Spinal cord (tissue), 10 donors: ENCODE measurements around the gene FOXL3. TPM values are rescaled to one million over a fixed set of nuclear protein-coding genes. Genes with fewer than 3 reads are reported as not detected.
"Not testable (repeated sequence)": the region's sequence is repeated elsewhere in the genome, so short reads cannot be mapped to it uniquely, and the experiment has no call there.

ENCODE experiments used
- DNase-seq, 6 donors: peaks; one replicate each; pipeline versions ENCODE4 v3.0.0 to v3.0.0-alpha.2; 2013 to 2015; ENCODE audit warnings: low spot score in 6 of 6, low read depth in 4 of 6
- H3K27ac ChIP-seq: one replicate; pipeline ENCODE4 v1.5.1; 2013; ENCODE audit warnings: low read depth, low read length, control low read depth
- H3K27me3 ChIP-seq: one replicate; pipeline ENCODE4 v1.6.1; 2013; ENCODE audit warnings: low read length; ENCODE audit not compliant: control insufficient read depth, insufficient read depth
- H3K36me3 ChIP-seq: one replicate; pipeline ENCODE4 v1.6.1; 2013; ENCODE audit warnings: low read length; ENCODE audit not compliant: control insufficient read depth, insufficient read depth
- H3K4me1 ChIP-seq: one replicate; pipeline ENCODE4 v1.6.1; 2013; ENCODE audit warnings: low read length; ENCODE audit not compliant: control insufficient read depth, insufficient read depth
- H3K4me3 ChIP-seq: one replicate; pipeline ENCODE4 v1.5.1; 2013; ENCODE audit warnings: low read depth, low read length, control low read depth
- H3K9me3 ChIP-seq: one replicate; pipeline ENCODE4 v1.6.1; 2013; ENCODE audit warnings: low read length; ENCODE audit not compliant: control insufficient read depth, insufficient read depth
- WGBS: methylation state at CpG from one replicate; pipeline ENCODE4 v1.1.5; 2013; ENCODE audit warnings: missing lambda C conversion rate; ENCODE audit not compliant: insufficient coverage; 5-methylcytosine and 5-hydroxymethylcytosine counted together
- polyA plus RNA-seq, 2 donors: library from polyadenylated mRNA; unstranded; fragments of 120-200 nt; gene quantifications; one replicate each; pipeline ENCODE4 v1.2.1, GENCODE V29; 2013; ENCODE audit not compliant: insufficient read length in 2 of 2
- total RNA-seq, 2 donors: library from RNA; depleted of rRNA in 1 of 2; stranded (reverse); fragments of 120-200 nt in 1 of 2; fragments of >200 nt in 1 of 2; gene quantifications; one replicate each; pipeline versions ENCODE4 v1.2.3 to v1.2.4, GENCODE V29; 2013 to 2014
- donor health status: healthy.

The FOXL3 gene
- total and polyA plus RNA-seq, 4 donors: 0.33 TPM; not detected in 3

DNA sequence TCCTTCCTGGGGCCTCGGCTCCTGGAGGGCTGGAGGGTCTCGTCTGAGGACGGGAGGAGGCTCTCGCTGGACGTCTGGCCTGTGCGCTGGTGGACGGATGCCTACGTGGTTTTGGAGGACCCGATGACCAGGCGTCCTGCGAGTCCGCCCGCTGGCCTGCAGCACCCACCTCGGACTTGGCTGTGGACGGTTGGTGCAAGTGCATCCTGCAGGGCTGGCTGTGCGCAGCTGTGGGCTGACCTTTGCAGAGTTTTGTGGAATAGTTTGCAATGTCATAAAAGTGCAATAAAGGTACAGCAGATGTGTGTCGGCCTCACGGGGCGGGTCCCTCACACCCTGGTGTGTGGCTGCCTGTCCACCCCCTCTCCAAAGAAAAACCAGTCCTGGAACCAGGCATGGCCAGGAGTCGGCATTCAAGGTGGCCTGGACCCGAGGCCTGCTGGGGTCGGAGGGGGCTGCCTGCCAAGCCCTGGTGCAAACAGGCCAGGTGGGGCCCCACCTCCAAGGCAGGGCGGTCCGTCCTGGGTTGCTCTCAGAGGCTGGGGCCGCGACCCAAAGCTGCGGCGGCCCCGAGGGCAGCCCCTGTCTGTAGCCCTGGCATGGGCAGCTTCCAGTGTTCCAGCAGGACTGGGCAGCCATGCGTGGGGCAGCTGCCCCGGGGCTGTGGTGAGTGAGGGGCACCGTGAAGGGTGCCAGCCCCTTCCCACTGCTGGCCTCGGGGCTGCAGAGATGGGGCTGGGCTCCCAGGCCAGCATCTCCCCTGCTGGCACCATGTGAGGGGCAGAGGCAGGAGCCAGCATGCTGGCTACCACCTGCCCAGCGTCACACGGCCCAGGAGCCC lies 29.3 kb upstream of the FOXL3 start:
- no peaks in the 10 kb centered on the region for H3K27me3 ChIP-seq
- no peak for DNase-seq
- H3K4me3 ChIP-seq: no peak overlapping the region
- H3K27ac ChIP-seq: no peak overlapping the region
- peaks cover 72% of the 10 kb centered on the region for H3K36me3 ChIP-seq
- peaks cover 3% of the 10 kb centered on the region for H3K9me3 ChIP-seq
- H3K4me1 ChIP-seq: no peaks in the 10 kb centered on the region
- WGBS: 95% methylated on average over 31 of the region's 35 CpGs

DNA sequence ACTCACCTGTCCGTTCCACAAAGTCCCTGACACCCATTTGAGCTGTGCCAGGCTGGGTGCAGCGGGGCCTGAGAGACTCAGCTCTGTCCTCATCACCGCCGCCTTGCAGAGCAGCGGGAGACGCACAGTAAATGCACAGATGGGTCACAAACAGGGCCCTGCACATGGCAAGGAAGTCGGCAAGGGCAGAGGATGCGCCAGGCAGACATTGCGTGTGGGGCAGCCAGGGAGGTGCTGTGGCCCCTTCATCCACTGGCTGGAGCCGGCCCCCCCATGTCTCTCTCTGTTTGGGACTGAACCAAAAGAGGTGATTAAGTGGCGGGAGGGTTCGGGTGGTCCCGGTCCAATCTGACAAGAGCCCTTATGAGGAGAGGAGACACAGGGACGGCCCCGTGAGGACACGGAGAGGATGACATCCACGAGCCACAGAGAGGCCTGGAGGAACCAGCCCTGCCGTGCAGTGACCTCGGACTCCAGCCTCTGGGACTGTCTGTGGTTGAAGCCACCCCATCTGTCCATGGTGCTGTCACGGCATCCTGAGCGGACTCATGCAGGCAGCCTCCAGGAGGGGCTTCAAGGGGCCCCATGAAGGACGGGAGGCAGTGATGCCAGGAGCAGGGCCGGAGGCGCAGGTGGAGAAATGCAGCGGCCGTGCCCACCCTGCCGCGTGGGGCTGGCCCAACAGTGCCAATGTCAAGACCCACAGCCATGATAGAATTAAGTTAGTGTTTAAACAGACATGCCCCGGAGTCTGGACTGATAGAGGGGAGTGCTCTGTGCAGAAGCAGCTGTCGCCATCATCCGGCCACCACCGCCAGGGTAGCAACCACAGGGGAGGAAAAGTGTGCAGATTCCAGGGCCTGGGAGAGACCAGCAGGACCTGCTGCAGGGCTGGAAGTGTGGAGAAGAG lies 28.4 kb upstream of the FOXL3 start:
- 94% methylated on average over 32 of the region's 32 CpGs for WGBS
- DNase-seq: no peak
- H3K27me3 ChIP-seq: no peaks in the 10 kb centered on the region
- peaks cover 70% of the 10 kb centered on the region for H3K36me3 ChIP-seq
- H3K4me1 ChIP-seq: peaks cover 4% of the 10 kb centered on the region
- H3K4me3 ChIP-seq: no peak overlapping the region
- peaks cover 3% of the 10 kb centered on the region for H3K9me3 ChIP-seq
- no peak overlapping the region for H3K27ac ChIP-seq

DNA sequence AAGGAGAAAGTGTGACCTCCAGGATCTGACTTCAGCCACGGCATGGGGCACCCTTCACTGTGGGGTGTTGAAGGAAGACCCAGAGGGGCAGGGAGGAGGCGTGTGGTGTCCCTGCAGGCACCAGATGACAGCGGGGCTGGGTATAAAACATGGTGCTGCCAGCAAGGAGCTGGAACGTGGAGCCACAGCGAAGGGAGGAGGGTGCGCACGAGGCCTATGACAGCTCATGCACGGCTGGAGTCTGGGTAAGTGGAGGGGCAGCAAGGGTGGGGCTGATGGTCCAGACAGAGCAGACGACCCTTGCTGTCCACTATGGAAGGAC lies 27.8 kb upstream of the FOXL3 start:
- H3K36me3 ChIP-seq: peaks cover 70% of the 10 kb centered on the region
- H3K4me1 ChIP-seq: peaks cover 5% of the 10 kb centered on the region
- H3K9me3 ChIP-seq: peaks cover 3% of the 10 kb centered on the region
- no peak overlapping the region for H3K27ac ChIP-seq
- no peak for DNase-seq
- 98% methylated on average over 9 of the region's 9 CpGs for WGBS
- H3K4me3 ChIP-seq: no peak overlapping the region
- no peaks in the 10 kb centered on the region for H3K27me3 ChIP-seq

DNA sequence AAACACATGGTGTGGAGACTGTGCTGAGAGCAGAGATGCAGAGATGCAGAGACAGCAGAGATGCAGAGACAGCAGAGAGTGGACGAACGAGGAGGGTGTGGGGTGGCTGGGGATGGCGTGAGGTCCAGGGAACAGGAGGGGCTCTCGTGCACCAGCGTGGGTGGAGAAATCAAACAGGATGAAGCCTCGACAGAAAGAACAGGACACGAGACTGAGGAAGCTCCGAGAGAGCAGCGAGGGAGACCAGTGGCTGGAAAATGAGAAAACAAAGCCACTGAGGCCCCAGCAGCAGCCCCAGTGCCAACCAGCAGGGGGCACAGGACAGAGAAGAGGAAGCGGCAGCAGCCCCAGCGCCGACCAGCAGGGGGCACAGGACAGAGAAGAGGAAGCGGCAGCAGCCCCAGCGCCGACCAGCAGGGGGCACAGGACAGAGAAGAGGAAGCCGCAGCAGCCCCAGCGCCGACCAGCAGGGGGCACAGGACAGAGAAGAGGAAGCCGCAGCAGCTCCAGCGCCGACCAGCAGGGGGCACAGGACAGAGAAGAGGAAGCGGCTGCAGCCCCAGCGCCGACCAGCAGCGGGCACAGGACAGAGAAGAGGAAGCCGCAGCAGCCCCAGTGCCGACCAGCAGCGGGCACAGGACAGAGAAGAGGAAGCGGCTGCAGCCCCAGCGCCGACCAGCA lies 27.2 kb upstream of the FOXL3 start:
- not testable (repeated sequence) for H3K4me3 ChIP-seq, H3K27ac ChIP-seq, DNase-seq, H3K4me1 ChIP-seq, H3K9me3 ChIP-seq, H3K27me3 ChIP-seq
- WGBS: 89% methylated on average over 16 of the region's 31 CpGs
- peaks cover 68% of the 10 kb centered on the region for H3K36me3 ChIP-seq

DNA sequence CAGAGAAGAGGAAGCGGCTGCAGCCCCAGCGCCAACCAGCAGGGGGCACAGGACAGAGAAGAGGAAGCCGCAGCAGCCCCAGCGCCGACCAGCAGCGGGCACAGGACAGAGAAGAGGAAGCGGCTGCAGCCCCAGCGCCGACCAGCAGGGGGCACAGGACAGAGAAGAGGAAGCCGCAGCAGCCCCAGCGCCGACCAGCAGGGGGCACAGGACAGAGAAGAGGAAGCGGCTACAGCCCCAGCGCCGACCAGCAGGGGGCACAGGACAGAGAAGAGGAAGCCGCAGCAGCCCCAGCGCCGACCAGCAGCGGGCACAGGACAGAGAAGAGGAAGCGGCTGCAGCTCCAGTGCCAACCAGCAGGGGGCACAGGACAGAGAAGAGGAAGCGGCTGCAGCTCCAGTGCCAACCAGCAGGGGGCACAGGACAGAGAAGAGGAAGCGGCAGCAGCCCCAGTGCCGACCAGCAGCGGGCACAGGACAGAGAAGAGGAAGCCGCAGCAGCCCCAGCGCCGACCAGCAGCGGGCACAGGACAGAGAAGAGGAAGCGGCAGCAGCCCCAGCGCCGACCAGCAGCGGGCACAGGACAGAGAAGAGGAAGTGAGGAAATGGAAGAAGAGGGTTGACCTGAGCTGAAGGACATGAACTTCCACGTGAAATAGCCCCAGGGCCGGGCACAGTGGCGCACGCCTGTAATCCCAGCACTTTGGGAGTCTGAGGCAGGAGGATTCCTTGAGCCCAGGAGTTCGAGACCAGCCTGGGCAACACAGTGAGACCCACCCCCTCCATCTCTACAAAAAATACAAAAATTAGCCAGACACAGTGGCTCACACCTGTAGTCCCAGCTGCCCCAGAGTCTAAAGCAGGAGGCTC lies 26.3 kb upstream of the FOXL3 start:
- not testable (repeated sequence) for H3K4me3 ChIP-seq, H3K4me1 ChIP-seq, DNase-seq, H3K27me3 ChIP-seq, H3K27ac ChIP-seq, H3K9me3 ChIP-seq
- 84% methylated on average over 13 of the region's 37 CpGs for WGBS
- H3K36me3 ChIP-seq: peaks cover 59% of the 10 kb centered on the region

DNA sequence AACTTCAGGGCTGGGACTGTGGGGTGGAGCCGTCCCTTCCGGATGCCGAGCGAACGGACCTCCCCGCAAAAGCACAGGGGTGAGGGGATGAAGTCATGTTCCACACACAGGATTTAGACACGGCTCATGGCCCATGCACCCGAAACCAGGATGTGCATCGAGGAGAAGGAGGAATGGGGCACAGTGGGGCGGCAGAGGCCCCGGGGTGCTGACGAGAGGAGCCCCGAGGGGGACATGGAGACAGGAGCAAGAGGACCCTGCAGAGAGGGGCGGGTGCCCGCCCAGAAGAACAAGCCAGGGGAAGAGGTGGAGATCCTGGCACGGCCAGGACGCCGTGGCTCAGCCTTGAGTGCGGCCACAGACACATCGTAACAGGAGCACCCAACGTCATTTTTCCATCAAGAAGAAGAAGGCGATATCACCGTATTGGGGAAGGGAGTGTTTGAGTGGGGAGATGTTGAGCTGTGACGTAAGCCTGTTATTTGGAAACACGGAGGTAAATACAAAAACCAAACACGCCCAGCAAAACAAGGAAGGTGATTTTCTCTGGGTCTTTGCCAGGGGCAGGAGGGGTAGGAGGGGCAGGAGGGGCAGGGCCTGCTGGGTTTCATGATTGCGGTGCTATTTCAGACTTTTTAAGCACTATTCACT lies 25.3 kb upstream of the FOXL3 start:
- Histone ChIP-seq H3K4me1 (peaks cover 5% of the 10 kb centered on the region), H3K36me3 (peaks cover 49% of the 10 kb centered on the region), H3K27me3 (no peaks in the 10 kb centered on the region), H3K9me3 (peaks cover 3% of the 10 kb centered on the region), H3K27ac (no peak overlapping the region), H3K4me3 (no peak overlapping the region)
- WGBS: 84% methylated on average over 25 of the region's 27 CpGs
- DNase-seq: no peak

DNA sequence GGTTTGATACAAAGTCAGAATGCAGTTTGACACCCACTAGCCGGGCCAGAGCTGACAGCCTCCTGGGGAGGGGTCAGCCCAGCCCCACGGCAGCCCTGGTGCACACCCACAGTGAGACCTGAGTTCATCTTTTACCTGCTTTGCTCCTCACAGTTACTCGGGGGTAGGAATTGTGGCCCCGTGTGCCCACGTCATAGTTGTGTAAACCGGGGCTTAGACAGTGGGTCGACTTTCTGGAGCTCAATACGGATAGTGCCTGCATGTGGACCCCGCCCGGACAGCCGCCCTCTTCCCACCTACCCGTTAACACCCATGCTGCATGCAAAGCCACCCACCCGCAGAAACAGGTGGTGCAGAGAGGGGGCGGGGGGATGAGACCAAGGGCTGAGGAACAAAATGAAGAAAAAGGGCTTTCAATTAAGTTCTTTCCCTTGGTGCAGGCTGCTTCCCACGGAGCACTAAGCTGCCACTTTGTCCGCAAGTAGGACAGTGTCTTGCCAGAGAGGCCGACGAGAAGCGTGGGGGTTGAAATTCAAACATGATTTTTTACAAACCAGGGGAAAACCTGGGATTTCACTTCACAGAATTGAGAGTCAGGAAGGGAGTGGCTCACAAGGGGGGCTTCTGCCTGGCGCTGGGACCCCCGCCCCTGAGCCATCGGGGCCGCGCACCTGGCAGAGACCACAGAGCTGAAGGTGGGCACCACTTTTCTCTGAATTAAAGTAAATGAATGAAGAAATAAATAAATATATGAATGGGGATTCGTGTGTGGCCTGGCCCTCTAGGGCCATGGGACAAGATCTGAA lies 24.6 kb upstream of the FOXL3 start:
- no peak overlapping the region for H3K27ac ChIP-seq
- WGBS: 82% methylated on average over 14 of the region's 25 CpGs
- no peak for DNase-seq

More for the DNA sequence above, 24.6 kb upstream of the FOXL3 start:
- Histone ChIP-seq H3K36me3 (peaks cover 42% of the 10 kb centered on the region), H3K4me1 (peaks cover 5% of the 10 kb centered on the region), H3K4me3 (no peak overlapping the region), H3K9me3 (peaks cover 3% of the 10 kb centered on the region), H3K27me3 (no peaks in the 10 kb centered on the region)
